MG63 (cell line): ENCODE measurements around the gene TCF21. TPM values are rescaled to one million over a fixed set of nuclear protein-coding genes. Genes with fewer than 3 reads are reported as not detected.
A peak's percentile ranks its signal among the peaks of the same experiment; 100 is the strongest.

Experiments
- DNase-seq: peaks from one replicate; pipeline ENCODE4 v3.0.0-alpha.2; 2020
- H3K27me3 ChIP-seq: fragments of 250-450 bp; sonication (Bioruptor Pico); 2 replicates; pipeline ENCODE4 v1.5.1; 2020; ENCODE audit warnings: mild to moderate bottlenecking, moderate library complexity
- H3K36me3 ChIP-seq: fragments of 250-450 bp; sonication (Bioruptor Pico); 2 replicates; pipeline ENCODE4 v1.5.1; 2020; ENCODE audit warnings: mild to moderate bottlenecking, moderate library complexity
- H3K4me3 ChIP-seq: fragments of 250-450 bp; sonication (Bioruptor Pico); 2 replicates; pipeline ENCODE4 v1.5.1; 2020; ENCODE audit warnings: mild to moderate bottlenecking, moderate library complexity
- H3K9me3 ChIP-seq: fragments of 250-450 bp; sonication (Bioruptor Pico); 2 replicates; pipeline ENCODE4 v1.5.1; 2020; ENCODE audit warnings: mild to moderate bottlenecking, moderate library complexity
- total RNA-seq: library from RNA; depleted of rRNA; stranded (reverse); fragments of >200 nt; shearing (Covaris generic); gene quantifications from 2 replicates; pipeline ENCODE4 v1.2.3, GENCODE V29; 2014; ENCODE audit warnings: low replicate concordance

The TCF21 gene
- total RNA-seq, 1 experiment from 2014 or later: 33.2 TPM

DNA sequence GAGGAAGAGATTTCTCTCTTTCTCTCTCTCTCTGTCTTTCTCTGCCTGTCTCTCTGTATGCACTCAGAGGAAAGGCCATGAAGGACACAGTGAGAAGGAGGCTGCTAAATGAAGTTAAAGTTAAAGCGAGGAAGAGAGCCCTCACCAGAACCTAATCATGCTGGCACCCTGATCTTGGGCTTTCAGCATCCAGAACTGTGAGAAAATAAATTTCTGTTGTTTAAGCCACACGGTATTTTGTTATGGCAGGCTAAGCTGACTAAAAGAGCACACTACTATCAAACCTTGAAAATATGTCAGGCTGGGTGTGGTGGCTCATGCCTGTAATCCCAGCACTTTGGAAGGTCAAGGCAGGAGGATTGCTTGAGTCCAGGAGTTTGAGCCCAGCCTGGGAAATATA is 8.0 kb upstream of the TCF21 start:
- DNase-seq: no peak
- Histone ChIP-seq H3K4me3 (no peak overlapping the region), H3K36me3 (no peaks in the 10 kb centered on the region), H3K9me3 (no peaks in the 10 kb centered on the region), H3K27me3 (no peaks in the 10 kb centered on the region)

DNA sequence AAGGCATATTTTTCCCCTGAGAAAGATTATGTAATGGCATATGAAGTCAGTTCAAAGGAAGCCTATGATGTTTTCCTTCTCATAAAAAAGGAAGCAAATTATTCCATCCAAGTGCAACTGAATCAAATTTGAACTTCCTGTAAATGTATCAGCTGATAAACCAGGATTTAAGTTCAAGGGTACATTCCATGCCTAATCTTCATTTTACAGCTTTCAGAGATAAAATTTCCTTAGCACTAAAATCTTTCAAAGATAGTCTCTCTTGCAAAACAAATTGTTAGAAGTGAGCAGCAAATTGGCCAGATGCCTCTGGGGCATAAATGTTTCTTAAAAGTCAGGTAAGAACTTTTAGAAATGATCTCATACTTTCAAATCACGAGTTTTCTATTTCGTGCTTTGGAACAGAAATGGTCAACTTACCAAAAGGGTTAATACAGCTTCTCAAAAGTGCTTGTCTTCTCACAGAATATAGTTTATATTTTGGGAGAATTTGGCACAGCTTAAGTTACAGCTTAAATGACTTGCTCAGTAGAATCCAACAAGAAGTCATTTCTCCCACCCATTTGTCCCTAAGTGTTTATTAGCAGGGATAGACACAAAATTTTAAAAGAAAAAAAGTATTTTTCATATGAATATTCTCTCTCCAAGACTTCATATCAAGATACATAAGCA is 2.7 kb upstream of the TCF21 start:
- Histone ChIP-seq H3K9me3 (no peaks in the 10 kb centered on the region), H3K27me3 (no peaks in the 10 kb centered on the region), H3K36me3 (peaks cover 22% of the 10 kb centered on the region), H3K4me3 (peak overlapping the region; percentile 80; the same call in 1 of the 2 replicates)
- DNase-seq: peak; percentile 29

DNA sequence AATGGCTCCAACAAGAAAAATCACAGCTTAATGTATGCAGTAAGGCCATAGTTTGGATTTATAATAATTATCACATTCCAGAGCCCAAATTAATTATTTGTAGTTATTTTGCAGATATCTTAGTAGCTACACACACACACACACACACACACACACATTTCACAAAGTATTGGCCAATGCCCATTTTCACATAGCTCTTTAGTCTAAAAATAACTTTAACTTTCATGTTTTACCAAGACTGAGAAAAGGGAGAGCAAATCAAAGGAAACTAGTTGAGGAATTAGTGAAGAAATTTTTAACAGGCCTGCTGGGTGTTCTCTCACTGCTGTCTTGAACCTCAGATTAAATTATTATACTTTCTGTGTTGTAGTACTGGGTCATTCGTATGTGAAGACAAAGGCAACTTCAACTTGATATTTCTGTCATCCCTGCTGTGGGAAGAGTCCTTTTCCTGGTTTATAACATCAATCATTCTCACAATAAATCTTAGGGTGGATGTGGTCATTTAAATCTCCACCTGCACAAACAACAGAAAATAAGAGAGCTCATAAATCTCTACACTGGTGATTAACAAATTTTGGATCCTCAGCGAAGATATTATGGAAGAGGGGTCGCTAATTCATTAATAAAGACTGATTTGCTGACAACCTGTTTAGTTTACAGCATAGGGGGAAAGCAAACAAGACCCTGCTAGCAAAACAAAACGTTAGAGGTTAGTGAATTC is 1.6 kb upstream of the TCF21 start:
- Histone ChIP-seq H3K9me3 (no peaks in the 10 kb centered on the region), H3K4me3 (peak overlapping the region; percentile 80), H3K27me3 (no peaks in the 10 kb centered on the region), H3K36me3 (peaks cover 32% of the 10 kb centered on the region)
- no peak for DNase-seq

DNA sequence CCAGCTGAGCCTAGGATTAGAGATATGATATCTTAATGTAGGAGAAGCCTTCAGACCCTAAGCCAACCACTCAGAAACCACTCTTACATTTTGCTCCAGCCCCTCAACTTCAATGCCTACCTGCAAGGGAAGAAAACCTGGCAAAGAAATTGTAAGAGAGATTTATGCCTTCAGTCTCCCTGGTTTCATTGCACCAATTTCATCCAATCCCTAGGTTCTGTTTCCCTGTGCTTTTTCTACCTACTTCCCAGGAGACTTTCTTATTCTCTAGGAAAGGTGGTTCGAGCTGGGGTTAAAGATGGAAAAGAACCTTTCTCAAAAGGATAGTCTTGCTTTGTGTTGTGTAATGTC is 1.1 kb upstream of the TCF21 start:
- peaks cover 37% of the 10 kb centered on the region for H3K36me3 ChIP-seq
- H3K27me3 ChIP-seq: no peaks in the 10 kb centered on the region
- H3K9me3 ChIP-seq: no peaks in the 10 kb centered on the region
- no peak for DNase-seq
- peak overlapping the region; percentile 80 for H3K4me3 ChIP-seq

DNA sequence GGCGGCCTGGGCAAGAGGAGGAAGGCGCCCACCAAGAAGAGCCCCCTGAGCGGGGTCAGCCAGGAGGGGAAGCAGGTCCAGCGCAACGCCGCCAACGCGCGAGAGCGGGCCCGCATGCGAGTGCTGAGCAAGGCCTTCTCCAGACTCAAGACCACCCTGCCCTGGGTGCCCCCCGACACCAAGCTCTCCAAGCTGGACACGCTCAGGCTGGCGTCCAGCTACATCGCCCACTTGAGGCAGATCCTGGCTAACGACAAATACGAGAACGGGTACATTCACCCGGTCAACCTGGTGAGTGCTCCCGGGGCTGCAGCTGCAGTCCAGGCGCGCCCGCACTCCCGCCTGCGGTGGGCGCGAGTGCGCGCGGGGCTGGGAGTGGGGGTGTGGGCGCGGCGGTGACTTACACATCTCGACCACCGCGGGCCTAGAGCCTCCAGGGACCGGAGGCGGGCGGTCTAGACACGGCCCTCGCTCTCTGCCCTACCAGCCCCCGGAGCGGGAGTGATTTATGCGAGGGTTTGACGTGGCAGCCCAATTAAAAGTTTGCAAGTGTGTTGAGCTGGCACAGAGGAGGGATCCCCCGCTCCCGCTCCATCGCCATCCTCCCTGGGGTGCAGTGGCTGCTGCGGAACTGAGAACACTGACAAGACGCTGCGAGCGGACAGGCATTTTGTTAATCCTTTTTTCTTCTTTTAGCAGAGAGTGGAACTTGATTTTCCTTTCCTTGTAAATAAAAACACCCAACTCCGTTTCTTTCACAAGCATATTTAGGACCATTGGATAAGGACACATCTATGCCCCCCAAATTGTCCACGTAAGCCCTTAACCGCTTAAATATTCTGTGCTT is 867 bp downstream of the TCF21 start:
- no peaks in the 10 kb centered on the region for H3K27me3 ChIP-seq
- H3K9me3 ChIP-seq: no peaks in the 10 kb centered on the region
- peaks cover 56% of the 10 kb centered on the region for H3K36me3 ChIP-seq
- H3K4me3 ChIP-seq: peak overlapping the region; percentile 80
- peak; percentile 81 for DNase-seq

DNA sequence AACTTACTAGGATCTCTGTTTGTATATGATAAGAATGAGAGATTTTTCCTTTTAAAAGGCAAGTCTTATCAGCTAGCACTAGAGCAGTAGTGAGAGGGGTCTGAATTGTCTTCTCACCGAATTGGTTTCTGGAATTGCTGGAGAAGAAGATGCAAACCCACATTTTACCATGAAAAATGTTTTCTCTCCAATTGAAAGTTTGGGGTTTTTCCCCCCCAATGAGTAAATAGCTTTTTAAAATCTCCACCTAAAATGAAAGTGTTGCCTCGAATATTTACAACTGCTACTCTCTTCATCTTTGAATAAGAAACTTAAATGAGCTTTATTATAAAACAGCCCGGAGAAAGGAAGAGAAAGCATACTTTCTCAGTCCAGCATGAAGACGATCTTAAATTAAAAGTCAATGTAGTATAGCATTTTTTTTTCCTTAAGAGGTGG is 1.8 kb downstream of the TCF21 start:
- no peak for DNase-seq
- Histone ChIP-seq H3K36me3 (peaks cover 66% of the 10 kb centered on the region), H3K27me3 (no peaks in the 10 kb centered on the region), H3K9me3 (no peaks in the 10 kb centered on the region), H3K4me3 (peak overlapping the region; percentile 80)

DNA sequence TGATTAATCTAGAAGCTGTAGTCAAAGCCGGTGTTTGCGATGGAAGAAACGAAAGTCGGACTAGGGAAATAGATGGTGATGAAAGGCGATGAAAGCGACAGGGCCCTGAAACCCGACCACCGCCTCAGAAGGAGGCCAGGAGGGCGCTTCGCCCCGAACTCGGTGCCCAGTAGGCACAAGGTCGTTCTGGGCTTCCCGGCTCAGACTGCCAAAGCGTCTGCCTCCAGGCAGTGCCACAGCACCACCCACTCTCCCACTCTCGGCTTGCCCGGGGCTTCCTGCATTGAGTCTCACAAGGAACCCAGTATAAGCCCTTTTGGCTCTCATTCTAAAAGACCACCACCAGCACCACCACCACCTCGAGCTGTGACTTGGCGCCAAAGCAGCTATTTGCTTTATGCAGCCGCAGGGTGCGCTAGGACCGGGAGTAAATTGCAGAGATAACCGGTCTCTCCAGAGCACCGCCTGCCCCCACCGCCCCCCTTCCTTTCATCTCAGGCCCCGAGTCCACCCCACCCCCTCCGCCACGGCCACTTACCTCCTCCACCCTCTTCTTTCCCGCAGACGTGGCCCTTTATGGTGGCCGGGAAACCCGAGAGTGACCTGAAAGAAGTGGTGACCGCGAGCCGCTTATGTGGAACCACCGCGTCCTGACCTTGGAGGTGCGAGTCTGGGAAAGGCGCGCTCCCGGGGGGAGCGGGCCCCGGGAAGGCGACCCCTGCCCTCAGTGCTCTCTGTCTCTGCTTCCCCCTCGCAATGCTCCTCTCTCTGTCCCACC is 2.4 kb downstream of the TCF21 start:
- DNase-seq: peak; percentile 85
- H3K27me3 ChIP-seq: no peaks in the 10 kb centered on the region

DNA sequence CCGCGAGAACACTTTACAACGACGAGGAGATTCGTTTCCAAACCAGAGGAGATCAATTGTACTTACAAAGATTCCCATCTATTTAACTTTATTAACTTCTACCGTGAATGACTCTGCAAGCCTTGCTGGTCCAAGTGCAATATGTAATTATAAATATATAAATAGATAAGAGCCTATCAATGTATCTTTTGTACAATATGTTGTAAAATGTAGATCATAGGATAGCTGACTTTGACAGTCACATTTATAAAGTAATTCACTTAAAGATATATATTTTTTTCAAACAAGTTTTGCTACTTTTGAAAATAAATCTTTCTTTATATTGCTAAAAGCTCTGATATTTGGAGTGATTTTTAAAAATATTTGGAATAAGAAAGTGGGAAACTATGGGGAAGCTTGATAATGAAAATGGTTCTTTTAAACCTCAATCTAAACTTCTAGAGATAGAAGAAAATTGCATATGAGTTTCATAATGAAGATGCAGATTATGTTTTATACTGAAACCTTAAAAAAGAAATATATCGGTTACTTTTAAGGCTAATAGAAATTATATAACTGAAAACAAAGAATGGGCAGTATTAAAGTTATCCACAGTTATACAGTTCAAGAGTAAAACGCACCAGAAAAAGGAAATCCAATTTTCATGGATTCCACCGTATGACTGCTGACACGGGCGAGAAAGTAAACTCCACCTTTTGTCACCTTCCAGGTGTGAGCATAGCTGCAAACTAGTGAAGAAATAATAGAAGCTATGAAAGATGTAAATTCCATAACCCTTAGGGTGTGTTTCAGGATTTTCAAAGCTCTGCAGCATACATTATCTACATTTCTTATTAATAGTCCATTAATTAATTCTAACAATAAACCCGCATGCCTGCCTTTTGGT is 3.3 kb downstream of the TCF21 start:
- no peaks in the 10 kb centered on the region for H3K27me3 ChIP-seq
- DNase-seq: no peak
- H3K9me3 ChIP-seq: no peaks in the 10 kb centered on the region
- peak overlapping the region; percentile 80 for H3K4me3 ChIP-seq
- peaks cover 77% of the 10 kb centered on the region for H3K36me3 ChIP-seq

More for the DNA sequence above, 2.4 kb downstream of the TCF21 start:
- Histone ChIP-seq H3K9me3 (no peaks in the 10 kb centered on the region), H3K4me3 (peak overlapping the region; percentile 80), H3K36me3 (peaks cover 70% of the 10 kb centered on the region)

DNA sequence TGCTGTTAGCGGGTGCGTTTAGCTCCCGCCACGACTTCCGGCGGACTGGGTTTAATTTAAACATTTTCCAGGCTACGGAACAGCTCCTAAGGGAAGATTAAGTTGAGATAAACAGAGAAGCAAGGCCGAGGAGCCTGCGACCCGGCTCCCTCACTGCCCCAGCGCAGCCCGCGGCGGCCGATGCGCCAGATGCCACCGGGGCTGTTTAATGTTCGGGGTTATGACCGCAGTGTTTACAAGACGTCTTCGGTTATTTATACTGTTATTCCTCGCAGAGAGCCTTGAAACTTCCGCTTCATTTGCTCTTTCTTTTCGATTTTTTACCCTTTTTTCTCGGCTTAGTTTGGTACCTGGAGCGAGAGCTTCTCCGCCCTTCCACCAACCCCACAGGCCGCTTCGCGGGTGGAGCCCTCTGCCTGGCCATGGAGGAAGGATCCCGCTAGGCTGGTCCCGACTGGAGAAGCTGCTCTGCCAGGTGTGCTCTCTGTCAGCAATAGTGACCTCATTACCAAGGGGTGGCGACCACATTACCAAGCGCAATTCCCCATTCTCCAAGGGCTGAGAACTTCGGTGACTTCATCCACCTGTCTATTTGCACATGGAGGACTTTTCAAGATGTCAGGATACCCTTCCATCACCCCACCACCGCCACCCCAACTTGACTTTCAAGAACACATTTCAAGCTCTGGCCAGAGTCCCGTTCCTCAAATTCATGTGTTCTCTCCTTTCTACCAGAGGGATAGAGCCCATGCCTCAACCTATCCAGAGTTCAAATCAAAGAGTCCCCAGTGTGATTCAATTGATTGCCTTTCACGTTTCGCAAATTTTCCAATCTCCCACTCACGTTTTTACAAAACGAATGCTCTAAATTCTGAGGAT is 4.1 kb downstream of the TCF21 start:
- peaks cover 83% of the 10 kb centered on the region for H3K36me3 ChIP-seq
- H3K4me3 ChIP-seq: peak overlapping the region; percentile 80
- no peaks in the 10 kb centered on the region for H3K9me3 ChIP-seq
- peak; percentile 47 for DNase-seq
- no peaks in the 10 kb centered on the region for H3K27me3 ChIP-seq

DNA sequence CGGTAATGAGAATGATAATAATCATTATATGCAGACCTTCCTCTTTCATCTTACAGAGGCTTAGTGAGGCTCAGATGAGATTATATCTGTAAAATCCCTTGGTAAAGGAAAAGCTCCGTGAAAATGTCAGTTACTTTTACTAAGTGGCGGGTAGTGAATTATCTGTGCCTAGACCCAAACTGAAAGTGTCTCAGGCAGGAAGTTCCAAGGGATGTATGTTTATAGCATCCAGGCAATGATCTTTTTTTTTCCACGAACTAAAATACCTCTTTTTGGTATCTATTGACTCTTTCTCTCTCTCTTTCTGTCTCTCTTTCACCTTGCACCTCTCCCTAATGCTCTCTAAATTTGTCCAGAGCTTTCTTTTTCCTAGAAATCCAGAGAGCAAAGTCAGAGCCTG is 5.0 kb downstream of the TCF21 start:
- no peaks in the 10 kb centered on the region for H3K27me3 ChIP-seq
- H3K4me3 ChIP-seq: peak overlapping the region; percentile 80
- H3K36me3 ChIP-seq: peaks cover 83% of the 10 kb centered on the region
- DNase-seq: no peak
- no peaks in the 10 kb centered on the region for H3K9me3 ChIP-seq

DNA sequence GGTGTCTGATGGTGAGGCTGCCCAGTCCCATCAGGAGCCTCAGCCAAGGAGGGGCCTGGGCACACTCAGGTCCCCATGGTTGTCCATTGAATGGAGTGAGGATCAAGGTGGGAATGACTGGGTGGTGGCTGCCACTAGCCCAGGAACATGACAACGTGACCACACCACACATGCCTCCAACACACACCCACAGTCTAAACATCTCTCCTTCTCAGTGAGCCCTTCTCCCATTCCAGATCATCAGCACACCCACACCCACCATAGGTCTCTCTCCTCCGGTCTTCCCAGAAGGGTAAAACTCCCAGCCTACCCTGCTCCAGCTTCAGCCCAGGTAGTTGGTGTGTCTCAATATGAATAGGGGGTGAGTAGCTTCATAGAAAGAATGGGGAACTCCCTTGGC is 5.5 kb downstream of the TCF21 start:
- Histone ChIP-seq H3K27me3 (no peaks in the 10 kb centered on the region), H3K9me3 (no peaks in the 10 kb centered on the region), H3K4me3 (no peak overlapping the region), H3K36me3 (peaks cover 79% of the 10 kb centered on the region)
- no peak for DNase-seq

DNA sequence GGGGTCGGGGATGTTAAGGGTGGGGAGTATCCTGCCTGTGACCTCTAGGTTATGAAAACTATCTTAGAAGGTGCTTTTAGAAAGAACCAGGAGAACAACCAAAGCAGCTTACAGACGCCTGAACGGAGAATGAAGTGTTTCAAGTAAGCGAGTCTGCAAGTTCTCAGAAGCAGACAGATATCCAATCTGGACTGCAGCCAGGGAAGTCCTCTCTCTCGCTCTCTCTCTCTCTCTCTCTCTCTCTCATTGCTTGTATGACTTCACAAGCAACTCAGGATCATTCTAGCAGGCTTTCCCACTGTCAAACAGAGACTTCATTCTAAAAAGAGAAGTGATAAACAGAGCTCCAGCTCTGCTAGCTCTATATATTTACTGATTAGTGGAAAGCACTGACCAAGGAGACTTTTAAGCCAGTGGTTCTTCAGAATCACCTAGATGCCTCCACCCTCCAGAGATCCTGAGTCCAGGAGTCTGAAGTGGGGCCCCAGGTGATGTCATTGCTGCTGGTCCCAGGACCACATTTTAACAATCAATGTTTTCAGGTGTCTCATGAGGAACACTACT is 6.0 kb downstream of the TCF21 start:
- H3K4me3 ChIP-seq: no peak overlapping the region
- H3K27me3 ChIP-seq: no peaks in the 10 kb centered on the region
- H3K36me3 ChIP-seq: peaks cover 75% of the 10 kb centered on the region
- H3K9me3 ChIP-seq: no peaks in the 10 kb centered on the region
- DNase-seq: peak; percentile 42

DNA sequence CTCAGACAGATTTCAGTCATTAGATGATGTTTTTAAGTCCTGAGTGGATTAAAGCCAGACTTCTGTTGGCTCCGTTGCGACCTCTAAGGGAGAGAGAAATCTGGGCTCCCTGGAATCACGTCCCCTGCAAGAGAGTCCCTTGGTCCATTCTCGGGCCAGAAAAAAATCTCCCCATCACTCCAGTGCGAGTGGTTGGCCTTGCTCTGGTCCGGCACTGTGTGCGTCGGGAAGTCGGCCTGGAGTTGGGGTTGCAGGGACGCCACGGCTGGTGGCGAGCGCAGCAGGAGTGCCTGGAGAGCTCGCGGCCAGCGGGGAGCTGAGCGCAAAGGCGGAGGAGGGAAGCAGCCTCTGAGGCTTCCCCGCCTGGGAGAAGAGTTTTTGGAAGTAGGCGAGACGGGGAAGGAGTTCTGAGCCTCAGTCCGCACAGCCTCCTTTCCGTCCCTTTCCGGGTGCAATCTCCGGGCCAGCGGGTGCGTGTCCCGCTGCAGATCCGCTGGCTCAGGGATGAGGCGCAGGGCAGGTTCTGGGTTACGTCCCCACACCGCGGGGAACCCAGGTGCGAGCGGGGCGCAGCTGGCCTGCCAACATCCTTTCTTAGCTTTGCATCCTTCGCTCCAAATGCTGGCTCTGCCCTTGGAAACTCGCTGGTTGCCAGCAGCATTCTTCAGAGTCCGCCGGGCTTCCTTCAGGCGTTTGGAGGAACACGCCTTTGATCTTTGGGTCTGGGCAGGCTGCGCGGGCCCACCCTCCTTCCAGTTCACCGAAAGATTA is 6.8 kb downstream of the TCF21 start:
- Histone ChIP-seq H3K36me3 (peaks cover 75% of the 10 kb centered on the region), H3K9me3 (no peaks in the 10 kb centered on the region), H3K27me3 (no peaks in the 10 kb centered on the region), H3K4me3 (no peak overlapping the region)
- DNase-seq: no peak

DNA sequence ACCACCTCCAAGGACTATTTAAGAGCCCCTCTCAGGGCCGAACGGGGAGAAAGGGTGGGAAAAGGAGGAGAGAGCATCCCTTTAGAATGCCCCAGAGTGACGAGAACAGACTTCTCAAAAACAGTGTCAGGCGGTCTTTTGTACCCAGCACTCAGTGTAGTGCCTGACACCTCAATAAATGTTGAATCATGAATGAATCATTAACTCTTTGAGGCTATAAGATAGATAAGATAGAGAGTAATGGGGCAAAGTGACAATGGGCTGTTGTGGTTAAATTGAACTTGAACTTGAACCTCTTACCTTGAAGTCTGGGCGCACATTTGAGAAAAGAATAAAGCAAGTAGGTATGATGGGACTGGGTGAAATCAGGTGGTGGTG is 7.4 kb downstream of the TCF21 start:
- DNase-seq: no peak
- peaks cover 75% of the 10 kb centered on the region for H3K36me3 ChIP-seq
- H3K4me3 ChIP-seq: no peak overlapping the region
- H3K27me3 ChIP-seq: no peaks in the 10 kb centered on the region
- no peaks in the 10 kb centered on the region for H3K9me3 ChIP-seq
